Peyer's patch (tissue), 4 donors: ENCODE results near the gene TMEM51. TPM values are rescaled to one million over a fixed set of nuclear protein-coding genes. Genes with fewer than 3 reads are reported as not detected.
A peak's percentile ranks its signal among the peaks of the same experiment; 100 is the strongest.

ENCODE experiments used
- DNase-seq, 3 donors: peaks; one replicate each; pipeline ENCODE4 v3.0.0-alpha.2; 2017 to 2019
- H3K27ac ChIP-seq, 4 donors: fragments of 200-600 bp; sonication (generic); one replicate each; pipeline ENCODE4 v1.5.1; 2016 to 2019
- H3K27me3 ChIP-seq, 2 donors: fragments of 200-600 bp; sonication (generic); one replicate each; pipeline ENCODE4 v1.5.1; 2019
- H3K36me3 ChIP-seq, 3 donors: fragments of 200-600 bp; sonication (generic); one replicate each; pipeline ENCODE4 v1.5.1; 2016 to 2019
- H3K4me1 ChIP-seq, 4 donors: fragments of 200-600 bp; sonication (generic); one replicate each; pipeline ENCODE4 v1.5.1; 2016 to 2019
- H3K4me3 ChIP-seq, 4 donors: fragments of 200-600 bp; sonication (generic); 1 replicate in 3 of 4; 2 replicates in 1 of 4; pipeline ENCODE4 v1.5.1; 2016 to 2019; ENCODE audit warnings: mild to moderate bottlenecking in 1 of 4
- H3K9me3 ChIP-seq, 4 donors: fragments of 200-600 bp; sonication (generic); one replicate each; pipeline ENCODE4 v1.5.1; 2016 to 2019; ENCODE audit warnings: mild to moderate bottlenecking in 1 of 4
- CTCF ChIP-seq, 6 experiments: fragments of 450-650 bp in 4 of 6; fragments of 200-600 bp in 2 of 6; sonication (generic) in 1 of 6; IDR thresholded peaks; one replicate each; pipeline ENCODE4 v1.5.1; 2017 to 2019; ENCODE audit warnings: antibody characterized with exemption in 6 of 6, mild to moderate bottlenecking in 3 of 6, moderate library complexity in 1 of 6
- POLR2A ChIP-seq, 2 donors: fragments of 450-650 bp; IDR thresholded peaks; one replicate each; pipeline ENCODE4 v1.5.1; 2017; ENCODE audit warnings: antibody characterized with exemption in 2 of 2, mild to moderate bottlenecking in 2 of 2, moderate library complexity in 2 of 2
- total RNA-seq, 4 donors: library from RNA; depleted of rRNA; stranded (reverse); fragments of >200 nt; gene quantifications; one replicate each; pipeline ENCODE4 v1.1.0, GENCODE V29; 2016

TMEM51 gene
- total RNA-seq, 4 donors from 2014 or later: 3.3 to 31.0 (median 20.6) TPM

- Histone ChIP-seq H3K9me3 (no peaks in the 10 kb centered on the region), H3K4me3 (no peak overlapping the region), H3K27me3 (no peaks in the 10 kb centered on the region), H3K27ac (no peak overlapping the region), H3K4me1 (no peaks in the 10 kb centered on the region), H3K36me3 (no peaks in the 10 kb centered on the region)
- no peak for DNase-seq
- TF ChIP-seq POLR2A (IDR thresholded peaks at IDR 0.05) (no peak), CTCF (IDR thresholded peaks at IDR 0.05) (no peak)
Observed at GRCh38 chr1:15236321-15236721, 82.8 kb downstream of the TMEM51 start.

- no peaks in the 10 kb centered on the region for H3K27me3 ChIP-seq
- no peak for DNase-seq
- H3K4me3 ChIP-seq: no peak overlapping the region
- no peaks in the 10 kb centered on the region for H3K36me3 ChIP-seq
- H3K9me3 ChIP-seq: no peaks in the 10 kb centered on the region
- no peaks in the 10 kb centered on the region for H3K4me1 ChIP-seq
- TF ChIP-seq POLR2A (IDR thresholded peaks at IDR 0.05) (no peak), CTCF (IDR thresholded peaks at IDR 0.05) (no peak)
- H3K27ac ChIP-seq: no peak overlapping the region
Observed at GRCh38 chr1:15236746-15237145, 83.2 kb downstream of the TMEM51 start.

- Histone ChIP-seq H3K27ac (no peak overlapping the region), H3K36me3 (no peaks in the 10 kb centered on the region), H3K27me3 (no peaks in the 10 kb centered on the region), H3K4me3 (no peak overlapping the region), H3K4me1 (no peaks in the 10 kb centered on the region), H3K9me3 (no peaks in the 10 kb centered on the region)
- TF ChIP-seq CTCF (IDR thresholded peaks at IDR 0.05): no peak
- TF ChIP-seq POLR2A (IDR thresholded peaks at IDR 0.05): no peak
- DNase-seq: no peak
Observed at GRCh38 chr1:15238789-15239188, 85.2 kb downstream of the TMEM51 start.

- Histone ChIP-seq H3K4me3 (no peak overlapping the region), H3K27ac (peak overlapping the region in 1 of 4 donors; percentile 17), H3K9me3 (no peaks in the 10 kb centered on the region), H3K36me3 (no peaks in the 10 kb centered on the region), H3K27me3 (no peaks in the 10 kb centered on the region), H3K4me1 (peaks cover 0 to 15% (median 3%) of the 10 kb centered on the region in 4 donors)
- DNase-seq: no peak
- TF ChIP-seq CTCF (IDR thresholded peaks at IDR 0.05) (no peak), POLR2A (IDR thresholded peaks at IDR 0.05) (no peak)
Observed at GRCh38 chr1:15242766-15243165, 89.2 kb downstream of the TMEM51 start.

GRCh38 chr1:15243275-15244043 is 89.9 kb downstream of the TMEM51 start:
- no peaks in the 10 kb centered on the region for H3K27me3 ChIP-seq
- H3K9me3 ChIP-seq: no peaks in the 10 kb centered on the region
- H3K4me3 ChIP-seq: no peak overlapping the region
- peak overlapping the region in 1 of 4 donors; percentile 17 for H3K27ac ChIP-seq
- no peak for TF ChIP-seq CTCF (IDR thresholded peaks at IDR 0.05)
- no peak for TF ChIP-seq POLR2A (IDR thresholded peaks at IDR 0.05)
- no peak for DNase-seq
- peaks cover 0 to 20% (median 3%) of the 10 kb centered on the region in 4 donors for H3K4me1 ChIP-seq
- H3K36me3 ChIP-seq: no peaks in the 10 kb centered on the region
